Fibroblast of upper back skin (primary cell): ENCODE results near the gene SLCO2A1.

ENCODE experiments used
- DNase-seq: peaks from one replicate; pipeline ENCODE4 v3.0.0-alpha.2; 2013

SLCO2A1 gene

GRCh38 chr3:133930341-133930933, 99.3 kb downstream of the SLCO2A1 start:
- DNase-seq, result peak; percentile 78

DNA sequence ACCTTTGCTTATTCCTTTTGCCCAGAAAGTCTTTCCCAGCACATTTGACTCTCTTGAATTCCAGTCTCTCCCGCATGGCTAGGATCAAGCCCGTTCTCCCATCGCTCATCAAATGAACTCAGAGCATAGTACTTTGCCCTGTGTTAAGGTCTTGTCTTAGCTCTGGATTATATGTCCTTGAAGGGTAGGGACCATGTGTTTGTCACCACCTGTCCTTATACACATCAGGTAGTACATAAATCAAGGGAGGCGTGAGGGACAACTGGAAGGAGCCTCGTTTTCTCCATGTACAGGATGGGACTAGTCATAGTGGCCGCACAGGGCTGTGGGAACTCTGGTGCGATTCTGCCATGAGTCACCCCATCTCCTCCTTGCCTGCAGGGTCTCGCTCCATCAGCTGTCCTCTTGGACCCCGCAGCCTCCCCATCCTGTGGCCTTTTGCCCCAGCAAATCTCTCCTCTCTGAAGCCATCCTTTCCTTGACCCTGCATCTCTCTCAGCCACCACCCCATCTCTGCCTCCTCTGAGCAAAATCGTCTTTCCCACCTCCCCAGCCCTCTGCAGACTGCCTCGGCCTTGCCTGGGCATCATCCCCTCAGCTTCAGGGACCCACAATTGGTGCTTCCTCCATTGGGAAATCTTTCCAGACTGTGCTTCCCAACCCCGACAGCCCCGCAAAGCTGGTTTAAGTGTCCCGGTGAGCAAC, 100.7 kb downstream of the SLCO2A1 start:
- DNase-seq, result no peak

GRCh38 chr3:133928136-133928893, 101.4 kb downstream of the SLCO2A1 start:
- DNase-seq, result no peak

- DNase-seq, result peak; percentile 31
These were observed 102.1 kb downstream of the SLCO2A1 start for GRCh38 chr3:133927540-133928066.

GRCh38 chr3:133926736-133927539, 102.8 kb downstream of the SLCO2A1 start:
- DNase-seq, result peak; percentile 59

DNA sequence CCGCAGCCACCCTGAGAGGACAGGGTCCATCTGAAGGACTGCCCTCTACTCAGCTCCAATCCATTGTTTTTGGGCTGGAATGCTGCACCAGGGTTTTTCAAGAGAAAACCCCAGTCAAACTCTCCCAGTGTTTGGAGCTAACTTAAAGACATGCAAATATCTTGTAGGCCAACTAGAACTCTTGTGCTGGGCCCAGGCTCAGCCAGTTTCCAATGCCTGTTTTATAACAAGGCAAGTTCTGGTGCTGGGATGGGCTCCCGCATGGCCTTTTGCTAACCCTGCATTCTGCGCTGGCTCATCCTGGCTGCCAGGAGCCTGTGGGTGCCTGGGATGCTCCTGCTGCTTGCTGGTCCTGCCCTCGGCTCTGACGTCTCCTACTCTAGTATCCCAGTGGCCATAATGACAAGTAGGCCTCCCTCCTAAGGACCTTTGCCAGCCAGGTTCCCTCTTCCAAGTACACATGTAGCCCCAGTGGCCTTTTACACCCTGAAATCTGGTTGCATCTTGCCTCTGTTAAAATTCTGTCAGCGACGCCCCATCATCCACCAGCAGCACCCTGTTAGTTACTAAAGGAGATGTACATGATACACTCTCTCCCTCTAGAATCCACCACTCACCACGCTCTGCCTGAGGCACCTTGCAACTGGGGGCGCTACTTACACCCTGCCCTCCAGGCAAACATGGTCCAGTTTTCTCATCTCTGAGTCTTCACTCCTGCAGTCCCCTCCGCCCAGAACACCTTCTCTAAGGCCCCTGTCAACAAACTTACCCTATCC, 103.6 kb downstream of the SLCO2A1 start:
- DNase-seq, result no peak

GRCh38 chr3:133924041-133924440, 105.7 kb downstream of the SLCO2A1 start:
- peak; percentile 58 for DNase-seq

DNA sequence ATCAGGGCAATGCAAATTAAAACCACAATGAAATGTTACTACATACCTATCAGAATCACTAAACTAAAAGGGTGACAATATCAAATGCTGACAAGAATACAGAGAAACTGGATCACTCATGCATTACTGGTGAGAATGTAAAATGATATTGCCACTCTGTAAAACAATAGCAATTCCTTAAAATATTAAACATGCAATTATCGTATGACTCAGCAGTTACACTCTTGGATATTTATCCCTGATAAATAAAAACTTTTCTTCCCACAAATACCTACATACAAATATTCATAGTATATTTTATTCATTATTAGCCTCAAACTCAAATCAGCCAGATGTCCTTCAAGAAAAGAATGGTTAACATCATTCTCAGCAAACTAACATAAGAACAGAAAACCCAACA, 108.1 kb downstream of the SLCO2A1 start:
- DNase-seq, result no peak

DNA sequence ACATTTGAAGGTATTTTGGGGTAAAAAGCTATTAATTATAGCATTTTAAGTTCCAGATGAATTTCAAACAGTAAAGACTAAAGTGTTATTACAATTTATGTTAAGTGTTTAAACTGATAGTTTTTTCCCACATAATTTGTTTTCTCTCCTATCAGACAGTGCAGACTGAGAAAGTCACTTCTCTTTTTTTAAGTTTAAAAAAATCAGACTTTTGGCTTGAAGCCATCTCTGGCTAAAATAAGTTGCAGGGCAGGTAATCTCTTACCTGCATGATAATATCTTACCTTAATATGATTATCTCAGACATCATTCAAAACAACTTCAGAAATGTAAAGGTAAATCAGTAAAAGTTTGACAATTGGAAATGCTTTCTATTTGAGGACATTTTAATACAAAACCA, 112.6 kb downstream of the SLCO2A1 start:
- no peak for DNase-seq

- DNase-seq, result peak; percentile 13
These were observed 113.8 kb downstream of the SLCO2A1 start for GRCh38 chr3:133915685-133916658.

GRCh38 chr3:133914839-133915600, 114.7 kb downstream of the SLCO2A1 start:
- DNase-seq, result no peak

DNA sequence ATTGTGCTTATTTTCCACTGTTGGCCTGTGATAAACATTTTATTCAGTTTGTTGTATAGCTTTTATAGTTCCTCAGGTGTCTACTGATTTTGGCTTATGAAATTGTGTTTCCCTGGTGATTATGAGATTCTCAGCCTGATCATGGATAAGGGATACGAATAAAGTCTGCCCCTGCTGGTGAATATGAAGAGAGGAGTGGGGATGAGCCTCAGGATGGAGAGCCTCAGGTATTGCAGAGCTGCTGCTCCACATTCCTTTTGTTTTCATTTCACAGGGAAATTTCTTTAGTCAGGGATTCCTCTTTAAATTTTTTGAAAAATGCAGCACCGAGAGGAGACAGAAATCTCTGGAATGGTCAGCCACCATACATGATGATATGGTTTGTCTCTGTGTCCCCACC, 119.3 kb downstream of the SLCO2A1 start:
- DNase-seq, result no peak

GRCh38 chr3:133905376-133905775, 124.3 kb downstream of the SLCO2A1 start:
- no peak for DNase-seq

- DNase-seq, result no peak
These were observed 127.9 kb downstream of the SLCO2A1 start for GRCh38 chr3:133901847-133902246.

GRCh38 chr3:133901083-133901482, 128.6 kb downstream of the SLCO2A1 start:
- no peak for DNase-seq

- DNase-seq, result no peak
These were observed 130.4 kb downstream of the SLCO2A1 start for GRCh38 chr3:133899311-133899710.

GRCh38 chr3:133897547-133897946, 132.2 kb downstream of the SLCO2A1 start:
- no peak for DNase-seq

DNA sequence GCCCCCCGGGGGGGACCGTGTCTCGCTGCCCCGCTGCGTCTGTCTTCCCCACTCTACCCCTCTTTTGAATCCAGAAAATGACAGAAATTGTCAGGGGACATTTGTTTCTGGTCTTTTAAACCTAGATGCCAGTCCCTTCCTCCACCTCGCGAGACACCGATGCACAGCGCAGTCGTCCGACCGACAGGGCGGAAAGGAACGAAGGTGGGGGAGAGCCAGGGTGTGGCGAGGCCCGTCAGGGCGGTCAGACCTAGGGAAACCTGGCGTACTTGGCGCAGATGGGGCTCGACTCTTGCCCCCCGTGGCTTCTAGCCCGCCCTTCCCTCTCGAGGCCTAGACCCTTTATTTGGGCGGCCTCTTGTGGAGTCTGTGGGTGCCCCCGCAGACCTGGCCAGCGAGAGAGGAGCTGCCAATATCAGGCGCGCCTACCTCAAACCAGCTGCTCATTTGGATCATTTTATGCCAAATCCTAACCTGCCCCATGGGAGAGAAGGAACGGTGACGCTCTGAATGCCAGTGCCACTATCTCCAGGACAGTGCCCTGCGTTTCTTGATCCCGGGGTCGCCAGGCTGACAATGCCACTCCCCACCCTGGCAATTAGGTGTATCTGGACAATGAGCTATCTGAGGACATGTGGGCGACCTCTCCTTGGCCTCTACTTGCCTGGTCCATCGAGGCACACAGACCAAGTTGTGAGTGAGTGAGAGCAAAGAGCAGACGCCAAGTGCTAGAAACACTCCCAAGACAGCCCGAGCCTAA, 133.5 kb downstream of the SLCO2A1 start:
- DNase-seq, result no peak
